A673 (cell line): Measurements from ENCODE around the gene GGTA1. TPM values are rescaled to one million over a fixed set of nuclear protein-coding genes. Genes with fewer than 3 reads are reported as not detected.

Experiments used
- BruUV-seq: library from RNA; stranded (reverse); fragments of 400-500 nt; replicated peaks from 2 replicates; lab custom pipeline; 2021; lab: Mats Ljungman, UMichigan
- CTCF ChIA-PET: fragments of 300-600 bp; sonication (Branson Sonifier 250); formaldehyde crosslinking; loops from one replicate; lab custom pipeline; 2022; ENCODE audit warnings: antibody characterized with exemption; lab: Charles Lee
- POLR2A ChIA-PET: fragments of 300-600 bp; sonication (Branson Sonifier 250); formaldehyde crosslinking; loops from one replicate; lab custom pipeline; 2022; ENCODE audit warnings: antibody characterized with exemption; ENCODE audit not compliant: low non-redundant PET; lab: Charles Lee
- DNase-seq: peaks from one replicate; pipeline ENCODE4 v3.0.0-alpha.2; 2015; ENCODE audit warnings: low spot score
- H3K27ac ChIP-seq: fragments of 200-600 bp; sonication (generic); 2 replicates; pipeline ENCODE4 v1.5.1; 2016; ENCODE audit warnings: mixed run types, low read depth, mild to moderate bottlenecking, mixed read lengths, antibody characterized with exemption, low read length; ENCODE audit not compliant: poor library complexity, severe bottlenecking
- H3K27me3 ChIP-seq: fragments of 200-600 bp; sonication (generic); replicated peaks from 2 replicates; pipeline ENCODE4 v1.6.1; 2017; ENCODE audit warnings: mixed run types, low read depth, mild to moderate bottlenecking, mixed read lengths, antibody characterized with exemption, low read length; ENCODE audit not compliant: insufficient read depth, poor library complexity
- H3K36me3 ChIP-seq: fragments of 200-600 bp; sonication (generic); 2 replicates; pipeline ENCODE4 v1.6.1; 2016; ENCODE audit warnings: mixed run types, mild to moderate bottlenecking, mixed read lengths, antibody characterized with exemption, low read length; ENCODE audit not compliant: insufficient read depth, poor library complexity, severe bottlenecking
- H3K4me1 ChIP-seq: fragments of 200-600 bp; sonication (generic); 2 replicates; pipeline ENCODE4 v1.6.1; 2017; ENCODE audit warnings: mixed run types, mild to moderate bottlenecking, mixed read lengths, antibody characterized with exemption, low read length; ENCODE audit not compliant: insufficient read depth, poor library complexity, severe bottlenecking
- H3K4me3 ChIP-seq: fragments of 200-600 bp; sonication (generic); 2 replicates; pipeline ENCODE4 v1.5.1; 2016; ENCODE audit warnings: low read depth, mixed run types, mild to moderate bottlenecking, mixed read lengths, low read length; ENCODE audit not compliant: poor library complexity, severe bottlenecking
- H3K9me3 ChIP-seq: fragments of 200-600 bp; sonication (generic); 2 replicates; pipeline ENCODE4 v1.6.1; 2016; ENCODE audit warnings: mixed run types, low read depth, mild to moderate bottlenecking, mixed read lengths, antibody characterized with exemption, low read length; ENCODE audit not compliant: poor library complexity, severe bottlenecking
- CTCF ChIP-seq: fragments of 300-800, 200-600 bp; sonication (generic); conservative IDR thresholded peaks from 2 replicates; pipeline ENCODE4 v1.5.1; 2017; ENCODE audit warnings: low read depth, mild to moderate bottlenecking, antibody characterized with exemption, low read length, moderate library complexity, mixed read lengths
- EZH2 ChIP-seq: fragments of 200-600 bp; sonication (generic); IDR thresholded peaks from 2 replicates; pipeline ENCODE4 v1.6.1; 2017; ENCODE audit warnings: borderline replicate concordance, low read depth, mild to moderate bottlenecking, mixed read lengths, antibody characterized with exemption, low read length; ENCODE audit not compliant: poor library complexity, severe bottlenecking
- intact Hi-C: fragments of 100-400 bp; cut with micrococcal nuclease; formaldehyde crosslinking; loops from one replicate; pipeline ENCODE4 v1.10.0; 2022; ENCODE audit not compliant: unreplicated experiment
- total RNA-seq: library from RNA; stranded (reverse); gene quantifications from 2 replicates; pipeline ENCODE4 v1.2.3, GENCODE V29; 2021

The GGTA1 gene
- total RNA-seq, 1 experiment from 2014 or later, result not detected

- no peak for TF ChIP-seq EZH2
- no peak for TF ChIP-seq CTCF
- Histone ChIP-seq H3K4me3 (no peak overlapping the region), H3K27me3 (no peaks in the 10 kb centered on the region), H3K9me3 (no peaks in the 10 kb centered on the region), H3K27ac (no peak overlapping the region), H3K4me1 (no peaks in the 10 kb centered on the region), H3K36me3 (no peaks in the 10 kb centered on the region)
- intact Hi-C loops, result no loop called here
- DNase-seq, result no peak
- POLR2A ChIA-PET, result no interaction called here
- CTCF ChIA-PET, result interaction anchor here (1.2 kb wide), 1 partner anchor 41 kb away, joined by 3 read pairs; no protein-coding TSS in a partner anchor
- BruUV-seq, result no TSS peak
Observed at GRCh38 chr9:121508415-121508814, 8.8 kb upstream of the GGTA1 start.

- no TSS peak for BruUV-seq
- POLR2A ChIA-PET, result no interaction called here
- CTCF ChIA-PET, result no interaction called here
- H3K4me1 ChIP-seq, result no peaks in the 10 kb centered on the region
- H3K27me3 ChIP-seq, result no peaks in the 10 kb centered on the region
- intact Hi-C loops, result no loop called here
- no peak for TF ChIP-seq CTCF
- TF ChIP-seq EZH2, result no peak
- no peaks in the 10 kb centered on the region for H3K36me3 ChIP-seq
- DNase-seq, result no peak
- H3K27ac ChIP-seq, result no peak overlapping the region
- H3K9me3 ChIP-seq, result no peaks in the 10 kb centered on the region
- no peak overlapping the region for H3K4me3 ChIP-seq
Observed at GRCh38 chr9:121505903-121506735, 6.5 kb upstream of the GGTA1 start.

- TF ChIP-seq CTCF, result no peak
- no peak for TF ChIP-seq EZH2
- CTCF ChIA-PET, result no interaction called here
- Histone ChIP-seq H3K27ac (no peak overlapping the region), H3K27me3 (peaks cover 21% of the 10 kb centered on the region), H3K4me3 (no peak overlapping the region), H3K9me3 (no peaks in the 10 kb centered on the region), H3K36me3 (no peaks in the 10 kb centered on the region), H3K4me1 (peaks cover 7% of the 10 kb centered on the region)
- POLR2A ChIA-PET, result interaction anchor here (0.7 kb wide), 1 partner anchor 57 kb away, joined by 3 read pairs; no protein-coding TSS in a partner anchor
- intact Hi-C loops, result no loop called here
- DNase-seq, result no peak
- no TSS peak for BruUV-seq
Observed at GRCh38 chr9:121503444-121503843, 3.8 kb upstream of the GGTA1 start.
